ENCODE data around the gene SYNE1. TPM values are rescaled to one million over a fixed set of nuclear protein-coding genes. Genes with fewer than 3 reads are reported as not detected.
"Not testable (repeated sequence)": the region's sequence is repeated elsewhere in the genome, so short reads cannot be mapped to it uniquely, and the experiment has no call there.

SYNE1 gene
- 10 to 100 TPM; 17.7 to 24.0 TPM for total RNA-seq

- no peaks in the 10 kb centered on the region for H3K9me3 Mint-ChIP-seq
- intact Hi-C loops (cut with micrococcal nuclease) = no loop called here
- DNase-seq = no peak
- H3K4me1 Mint-ChIP-seq (ENCODE audit: low read depth) = peaks cover 7% of the 10 kb centered on the region
- no peak within 1 kb of the TSS for H3K27ac Mint-ChIP-seq
- peak within 1 kb of the TSS; percentile 38 for H3K4me3 Mint-ChIP-seq
- CTCF ChIA-PET = interaction anchor here (0.7 kb wide), 1 partner anchor 9 kb away, joined by 5 read pairs; no protein-coding TSS in a partner anchor
- no peaks in the 10 kb centered on the region for H3K36me3 Mint-ChIP-seq (ENCODE audit: low read depth)
- H3K27me3 Mint-ChIP-seq (ENCODE audit: low read depth) = peaks cover 38% of the 10 kb centered on the region
These were observed at the start of gene SYNE1 for GRCh38 chr6:152637296-152638047. SYNE1 (minus strand) TSS chr6:152637362; CDS start chr6:152628331, 9,031 bp downstream.

- Mint-ChIP-seq H3K27ac (no peak overlapping the region), H3K36me3 (ENCODE audit: low read depth) (no peaks in the 10 kb centered on the region), H3K4me3 (no peak overlapping the region), H3K27me3 (ENCODE audit: low read depth) (no peaks in the 10 kb centered on the region), H3K9me3 (no peaks in the 10 kb centered on the region), H3K4me1 (ENCODE audit: low read depth) (no peaks in the 10 kb centered on the region)
- intact Hi-C loops (cut with micrococcal nuclease) = no loop called here
- CTCF ChIA-PET = no interaction called here
- no peak for DNase-seq
These were observed 48.7 kb upstream of the SYNE1 start for GRCh38 chr6:152685819-152686218.

GRCh38 chr6:152682935-152683334, 45.8 kb upstream of the SYNE1 start:
- DNase-seq; H3K27ac Mint-ChIP-seq; intact Hi-C loops (cut with micrococcal nuclease); CTCF ChIA-PET; H3K27me3 Mint-ChIP-seq (ENCODE audit: low read depth); H3K9me3 Mint-ChIP-seq; H3K4me3 Mint-ChIP-seq; H3K4me1 Mint-ChIP-seq (ENCODE audit: low read depth); H3K36me3 Mint-ChIP-seq (ENCODE audit: low read depth): not testable (repeated sequence)

- H3K4me1 Mint-ChIP-seq (ENCODE audit: low read depth) = no peaks in the 10 kb centered on the region
- H3K9me3 Mint-ChIP-seq = no peaks in the 10 kb centered on the region
- no peak for DNase-seq
- no peak overlapping the region for H3K27ac Mint-ChIP-seq
- peaks cover 5% of the 10 kb centered on the region for H3K27me3 Mint-ChIP-seq (ENCODE audit: low read depth)
- intact Hi-C loops (cut with micrococcal nuclease) = no loop called here
- H3K36me3 Mint-ChIP-seq (ENCODE audit: low read depth) = no peaks in the 10 kb centered on the region
- H3K4me3 Mint-ChIP-seq = no peak overlapping the region
- CTCF ChIA-PET = no interaction called here
These were observed 45.0 kb upstream of the SYNE1 start for GRCh38 chr6:152682141-152682540.

GRCh38 chr6:152680879-152681517, 43.8 kb upstream of the SYNE1 start:
- Mint-ChIP-seq H3K9me3 (no peaks in the 10 kb centered on the region), H3K27me3 (ENCODE audit: low read depth) (peaks cover 5% of the 10 kb centered on the region), H3K4me1 (ENCODE audit: low read depth) (no peaks in the 10 kb centered on the region), H3K36me3 (ENCODE audit: low read depth) (no peaks in the 10 kb centered on the region), H3K27ac (no peak overlapping the region), H3K4me3 (no peak overlapping the region)
- DNase-seq = no peak
- intact Hi-C loops (cut with micrococcal nuclease) = no loop called here
- CTCF ChIA-PET = no interaction called here

GRCh38 chr6:152680151-152680550, 43.0 kb upstream of the SYNE1 start:
- no peak for DNase-seq

GRCh38 chr6:152673236-152673635, 36.1 kb upstream of the SYNE1 start:
- no peaks in the 10 kb centered on the region for H3K4me1 Mint-ChIP-seq (ENCODE audit: low read depth)
- DNase-seq = no peak
- peaks cover 5% of the 10 kb centered on the region for H3K27me3 Mint-ChIP-seq (ENCODE audit: low read depth)
- CTCF ChIA-PET = interaction anchor here (0.6 kb wide), 1 partner anchor 275 kb away, joined by 5 read pairs; no protein-coding TSS in a partner anchor
- H3K9me3 Mint-ChIP-seq = no peaks in the 10 kb centered on the region
- no peak overlapping the region for H3K4me3 Mint-ChIP-seq
- no peaks in the 10 kb centered on the region for H3K36me3 Mint-ChIP-seq (ENCODE audit: low read depth)
- no peak overlapping the region for H3K27ac Mint-ChIP-seq
- intact Hi-C loops (cut with micrococcal nuclease) = no loop called here

More at GRCh38 chr6:152680151-152680550, 43.0 kb upstream of the SYNE1 start:
- Mint-ChIP-seq H3K4me3 (no peak overlapping the region), H3K9me3 (no peaks in the 10 kb centered on the region), H3K36me3 (ENCODE audit: low read depth) (no peaks in the 10 kb centered on the region), H3K4me1 (ENCODE audit: low read depth) (no peaks in the 10 kb centered on the region), H3K27me3 (ENCODE audit: low read depth) (peaks cover 5% of the 10 kb centered on the region), H3K27ac (no peak overlapping the region)
- intact Hi-C loops (cut with micrococcal nuclease) = no loop called here
- CTCF ChIA-PET = no interaction called here

GRCh38 chr6:152671171-152671570, 34.0 kb upstream of the SYNE1 start:
- Mint-ChIP-seq H3K4me1 (ENCODE audit: low read depth) (no peaks in the 10 kb centered on the region), H3K27ac (no peak overlapping the region), H3K4me3 (no peak overlapping the region), H3K36me3 (ENCODE audit: low read depth) (no peaks in the 10 kb centered on the region), H3K27me3 (ENCODE audit: low read depth) (peaks cover 5% of the 10 kb centered on the region), H3K9me3 (no peaks in the 10 kb centered on the region)
- CTCF ChIA-PET = interaction anchor here (0.6 kb wide), 1 partner anchor 73 kb away, joined by 3 read pairs; no protein-coding TSS in a partner anchor
- intact Hi-C loops (cut with micrococcal nuclease) = no loop called here
- no peak for DNase-seq

- Mint-ChIP-seq H3K27me3 (ENCODE audit: low read depth) (peaks cover 3% of the 10 kb centered on the region), H3K4me1 (ENCODE audit: low read depth) (no peaks in the 10 kb centered on the region), H3K36me3 (ENCODE audit: low read depth) (no peaks in the 10 kb centered on the region), H3K4me3 (no peak overlapping the region), H3K9me3 (no peaks in the 10 kb centered on the region), H3K27ac (no peak overlapping the region)
- CTCF ChIA-PET = no interaction called here
- intact Hi-C loops (cut with micrococcal nuclease) = loop anchor here (1.0 kb wide), 1 partner anchor 185 kb away; no protein-coding TSS in a partner anchor
- DNase-seq = no peak
These were observed 32.7 kb upstream of the SYNE1 start for GRCh38 chr6:152669895-152670294.

- H3K4me1 Mint-ChIP-seq (ENCODE audit: low read depth) = no peaks in the 10 kb centered on the region
- no peak overlapping the region for H3K4me3 Mint-ChIP-seq
- H3K27me3 Mint-ChIP-seq (ENCODE audit: low read depth) = no peaks in the 10 kb centered on the region
- DNase-seq = no peak
- H3K36me3 Mint-ChIP-seq (ENCODE audit: low read depth) = no peaks in the 10 kb centered on the region
- intact Hi-C loops (cut with micrococcal nuclease) = no loop called here
- no peaks in the 10 kb centered on the region for H3K9me3 Mint-ChIP-seq
- CTCF ChIA-PET = no interaction called here
- H3K27ac Mint-ChIP-seq = no peak overlapping the region
These were observed 24.6 kb upstream of the SYNE1 start for GRCh38 chr6:152661776-152662175.

GRCh38 chr6:152651986-152652385, 14.8 kb upstream of the SYNE1 start:
- intact Hi-C loops (cut with micrococcal nuclease) = no loop called here
- DNase-seq = no peak
- Mint-ChIP-seq H3K27me3 (ENCODE audit: low read depth) (peaks cover 10% of the 10 kb centered on the region), H3K27ac (no peak overlapping the region), H3K4me1 (ENCODE audit: low read depth) (no peaks in the 10 kb centered on the region), H3K4me3 (no peak overlapping the region), H3K36me3 (ENCODE audit: low read depth) (no peaks in the 10 kb centered on the region), H3K9me3 (no peaks in the 10 kb centered on the region)
- CTCF ChIA-PET = no interaction called here

GRCh38 chr6:152648105-152648504, 10.9 kb upstream of the SYNE1 start:
- no peak overlapping the region for H3K4me3 Mint-ChIP-seq
- H3K27ac Mint-ChIP-seq = no peak overlapping the region
- CTCF ChIA-PET = no interaction called here
- H3K36me3 Mint-ChIP-seq (ENCODE audit: low read depth) = no peaks in the 10 kb centered on the region
- intact Hi-C loops (cut with micrococcal nuclease) = loop anchor here (10.0 kb wide), 1 partner anchor 973 kb away; no protein-coding TSS in a partner anchor
- DNase-seq = no peak
- H3K9me3 Mint-ChIP-seq = no peaks in the 10 kb centered on the region
- H3K4me1 Mint-ChIP-seq (ENCODE audit: low read depth) = no peaks in the 10 kb centered on the region
- H3K27me3 Mint-ChIP-seq (ENCODE audit: low read depth) = peaks cover 11% of the 10 kb centered on the region

GRCh38 chr6:152646732-152647131, 9.6 kb upstream of the SYNE1 start:
- H3K4me3 Mint-ChIP-seq; H3K4me1 Mint-ChIP-seq (ENCODE audit: low read depth); DNase-seq; H3K9me3 Mint-ChIP-seq; H3K27ac Mint-ChIP-seq; H3K36me3 Mint-ChIP-seq (ENCODE audit: low read depth): not testable (repeated sequence)
- CTCF ChIA-PET = interaction anchor here (0.5 kb wide), 1 partner anchor 9 kb away, joined by 5 read pairs; no protein-coding TSS in a partner anchor
- intact Hi-C loops (cut with micrococcal nuclease) = loop anchor here (10.0 kb wide), 1 partner anchor 972 kb away; no protein-coding TSS in a partner anchor
- H3K27me3 Mint-ChIP-seq (ENCODE audit: low read depth) = peaks cover 14% of the 10 kb centered on the region
